ENCODE measurements around the gene ERN2.

DNA sequence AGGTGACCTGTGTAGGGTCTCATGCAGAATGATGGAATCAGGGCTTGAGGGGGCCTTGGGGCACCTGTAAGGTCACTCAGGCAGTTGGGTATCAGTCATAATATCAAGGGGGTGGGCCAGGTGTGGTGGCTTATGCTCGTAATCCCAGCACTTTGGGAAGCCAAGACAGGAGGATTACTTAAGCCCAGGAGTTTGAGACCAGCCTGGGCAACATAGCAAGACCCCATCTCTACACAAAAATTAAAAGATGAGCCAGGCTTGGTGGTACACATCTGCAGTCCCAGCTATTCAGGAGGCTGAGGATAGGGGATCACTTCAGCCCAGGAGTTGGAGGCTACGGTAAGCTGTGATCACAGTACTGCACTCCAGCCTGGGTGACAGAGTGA is 7.5 kb downstream of the ERN2 start:
- TF ChIP-seq, protein P1, sequence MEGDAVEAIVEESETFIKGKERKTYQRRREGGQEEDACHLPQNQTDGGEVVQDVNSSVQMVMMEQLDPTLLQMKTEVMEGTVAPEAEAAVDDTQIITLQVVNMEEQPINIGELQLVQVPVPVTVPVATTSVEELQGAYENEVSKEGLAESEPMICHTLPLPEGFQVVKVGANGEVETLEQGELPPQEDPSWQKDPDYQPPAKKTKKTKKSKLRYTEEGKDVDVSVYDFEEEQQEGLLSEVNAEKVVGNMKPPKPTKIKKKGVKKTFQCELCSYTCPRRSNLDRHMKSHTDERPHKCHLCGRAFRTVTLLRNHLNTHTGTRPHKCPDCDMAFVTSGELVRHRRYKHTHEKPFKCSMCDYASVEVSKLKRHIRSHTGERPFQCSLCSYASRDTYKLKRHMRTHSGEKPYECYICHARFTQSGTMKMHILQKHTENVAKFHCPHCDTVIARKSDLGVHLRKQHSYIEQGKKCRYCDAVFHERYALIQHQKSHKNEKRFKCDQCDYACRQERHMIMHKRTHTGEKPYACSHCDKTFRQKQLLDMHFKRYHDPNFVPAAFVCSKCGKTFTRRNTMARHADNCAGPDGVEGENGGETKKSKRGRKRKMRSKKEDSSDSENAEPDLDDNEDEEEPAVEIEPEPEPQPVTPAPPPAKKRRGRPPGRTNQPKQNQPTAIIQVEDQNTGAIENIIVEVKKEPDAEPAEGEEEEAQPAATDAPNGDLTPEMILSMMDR (IDR thresholded peaks at IDR 0.05): no peak
- TF ChIP-seq POLR2A (IDR thresholded peaks at IDR 0.05): no peak

All from right lobe of liver (tissue), 4 donors.